ENCODE data around the gene MUC20. TPM values are rescaled to one million over a fixed set of nuclear protein-coding genes. Genes with fewer than 3 reads are reported as not detected.

Gene MUC20
- total and polyA plus RNA-seq, 4 donors: 1.1 to 9.7 (median 7.7) TPM

DNA sequence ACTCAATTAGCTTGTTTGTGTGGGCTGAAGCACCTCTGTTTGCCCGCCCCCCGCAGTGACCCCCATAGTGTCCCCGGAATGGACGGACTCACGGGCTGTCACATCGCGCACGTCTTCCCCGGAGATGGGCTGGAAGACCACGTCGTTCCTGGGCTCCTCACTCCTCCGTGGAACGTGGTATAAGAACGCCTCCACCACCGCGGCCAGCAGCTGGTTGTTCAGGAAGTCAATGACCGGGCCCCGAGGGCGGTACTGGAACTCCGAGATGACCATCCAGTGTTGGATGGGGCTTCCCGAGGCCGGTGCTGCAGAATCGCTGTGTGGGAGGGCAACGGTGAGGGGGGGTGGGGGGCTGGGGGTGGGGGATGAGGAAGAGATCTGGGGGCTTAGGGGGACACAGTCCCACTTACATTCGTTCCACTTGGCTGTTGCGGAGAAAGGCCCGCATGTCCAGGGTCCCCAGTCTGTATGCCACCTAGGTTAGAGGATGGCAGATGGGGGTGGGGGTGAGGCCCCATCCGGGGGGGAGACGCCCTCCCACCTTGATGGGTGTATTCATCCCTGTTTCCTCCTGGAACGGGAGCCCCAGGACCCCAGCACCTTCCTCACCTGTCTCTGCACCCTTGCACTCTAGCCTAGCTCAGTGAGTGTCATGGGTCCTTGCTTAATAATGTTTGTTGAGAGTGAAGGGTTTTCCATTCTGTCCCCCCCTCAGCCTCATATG is 30.2 kb downstream of the MUC20 start:
- H3K9ac ChIP-seq (ENCODE audit: low read depth in 1 of 2, low read length in 2 of 2): no peak overlapping the region
- no peak overlapping the region for H3K27ac ChIP-seq (ENCODE audit: low read depth in 1 of 2, low read length in 2 of 2)
- no peak overlapping the region for H3K4me3 ChIP-seq (ENCODE audit: low read depth in 1 of 3, low read length in 3 of 3)
- no peaks in the 10 kb centered on the region for H3K27me3 ChIP-seq (ENCODE audit: control insufficient read depth in 4 of 4, insufficient read depth in 4 of 4, low read length in 3 of 4)
- peaks cover 0 to 1% (median 0%) of the 10 kb centered on the region in 4 donors for H3K4me1 ChIP-seq (ENCODE audit: control insufficient read depth in 4 of 4, insufficient read depth in 4 of 4, low read length in 3 of 4)
- TF ChIP-seq, protein P1, sequence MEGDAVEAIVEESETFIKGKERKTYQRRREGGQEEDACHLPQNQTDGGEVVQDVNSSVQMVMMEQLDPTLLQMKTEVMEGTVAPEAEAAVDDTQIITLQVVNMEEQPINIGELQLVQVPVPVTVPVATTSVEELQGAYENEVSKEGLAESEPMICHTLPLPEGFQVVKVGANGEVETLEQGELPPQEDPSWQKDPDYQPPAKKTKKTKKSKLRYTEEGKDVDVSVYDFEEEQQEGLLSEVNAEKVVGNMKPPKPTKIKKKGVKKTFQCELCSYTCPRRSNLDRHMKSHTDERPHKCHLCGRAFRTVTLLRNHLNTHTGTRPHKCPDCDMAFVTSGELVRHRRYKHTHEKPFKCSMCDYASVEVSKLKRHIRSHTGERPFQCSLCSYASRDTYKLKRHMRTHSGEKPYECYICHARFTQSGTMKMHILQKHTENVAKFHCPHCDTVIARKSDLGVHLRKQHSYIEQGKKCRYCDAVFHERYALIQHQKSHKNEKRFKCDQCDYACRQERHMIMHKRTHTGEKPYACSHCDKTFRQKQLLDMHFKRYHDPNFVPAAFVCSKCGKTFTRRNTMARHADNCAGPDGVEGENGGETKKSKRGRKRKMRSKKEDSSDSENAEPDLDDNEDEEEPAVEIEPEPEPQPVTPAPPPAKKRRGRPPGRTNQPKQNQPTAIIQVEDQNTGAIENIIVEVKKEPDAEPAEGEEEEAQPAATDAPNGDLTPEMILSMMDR (IDR thresholded peaks at IDR 0.05; ENCODE audit: low read depth, low read length, missing input control): no peak
- no peak for TF ChIP-seq RAD21 (IDR thresholded peaks at IDR 0.05)
- no peak for TF ChIP-seq SP1 (IDR thresholded peaks at IDR 0.05)
- TF ChIP-seq, protein P2, sequence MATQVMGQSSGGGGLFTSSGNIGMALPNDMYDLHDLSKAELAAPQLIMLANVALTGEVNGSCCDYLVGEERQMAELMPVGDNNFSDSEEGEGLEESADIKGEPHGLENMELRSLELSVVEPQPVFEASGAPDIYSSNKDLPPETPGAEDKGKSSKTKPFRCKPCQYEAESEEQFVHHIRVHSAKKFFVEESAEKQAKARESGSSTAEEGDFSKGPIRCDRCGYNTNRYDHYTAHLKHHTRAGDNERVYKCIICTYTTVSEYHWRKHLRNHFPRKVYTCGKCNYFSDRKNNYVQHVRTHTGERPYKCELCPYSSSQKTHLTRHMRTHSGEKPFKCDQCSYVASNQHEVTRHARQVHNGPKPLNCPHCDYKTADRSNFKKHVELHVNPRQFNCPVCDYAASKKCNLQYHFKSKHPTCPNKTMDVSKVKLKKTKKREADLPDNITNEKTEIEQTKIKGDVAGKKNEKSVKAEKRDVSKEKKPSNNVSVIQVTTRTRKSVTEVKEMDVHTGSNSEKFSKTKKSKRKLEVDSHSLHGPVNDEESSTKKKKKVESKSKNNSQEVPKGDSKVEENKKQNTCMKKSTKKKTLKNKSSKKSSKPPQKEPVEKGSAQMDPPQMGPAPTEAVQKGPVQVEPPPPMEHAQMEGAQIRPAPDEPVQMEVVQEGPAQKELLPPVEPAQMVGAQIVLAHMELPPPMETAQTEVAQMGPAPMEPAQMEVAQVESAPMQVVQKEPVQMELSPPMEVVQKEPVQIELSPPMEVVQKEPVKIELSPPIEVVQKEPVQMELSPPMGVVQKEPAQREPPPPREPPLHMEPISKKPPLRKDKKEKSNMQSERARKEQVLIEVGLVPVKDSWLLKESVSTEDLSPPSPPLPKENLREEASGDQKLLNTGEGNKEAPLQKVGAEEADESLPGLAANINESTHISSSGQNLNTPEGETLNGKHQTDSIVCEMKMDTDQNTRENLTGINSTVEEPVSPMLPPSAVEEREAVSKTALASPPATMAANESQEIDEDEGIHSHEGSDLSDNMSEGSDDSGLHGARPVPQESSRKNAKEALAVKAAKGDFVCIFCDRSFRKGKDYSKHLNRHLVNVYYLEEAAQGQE (IDR thresholded peaks at IDR 0.05): no peak
- no peak for TF ChIP-seq FOXA1 (IDR thresholded peaks at IDR 0.05)
- no peak for TF ChIP-seq TAF1 (conservative IDR thresholded peaks at IDR 0.05)
- TF ChIP-seq YY1 (IDR thresholded peaks at IDR 0.05): no peak
- no peak for TF ChIP-seq RXRA (IDR thresholded peaks at IDR 0.05)
- TF ChIP-seq, protein P3, sequence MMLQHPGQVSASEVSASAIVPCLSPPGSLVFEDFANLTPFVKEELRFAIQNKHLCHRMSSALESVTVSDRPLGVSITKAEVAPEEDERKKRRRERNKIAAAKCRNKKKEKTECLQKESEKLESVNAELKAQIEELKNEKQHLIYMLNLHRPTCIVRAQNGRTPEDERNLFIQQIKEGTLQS (IDR thresholded peaks at IDR 0.05): no peak
- no peak for TF ChIP-seq FOXA2 (IDR thresholded peaks at IDR 0.05)
- TF ChIP-seq GABPA (IDR thresholded peaks at IDR 0.05 in 1 of 2, conservative IDR thresholded peaks at IDR 0.05 in 1 of 2): no peak
- no peak for TF ChIP-seq EGR1 (IDR thresholded peaks at IDR 0.05; ENCODE audit: low read depth in 2 of 2)
- WGBS: 89% methylated on average over 30 of the region's 30 CpGs
- no peaks in the 10 kb centered on the region for H3K9me3 ChIP-seq (ENCODE audit: control insufficient read depth in 4 of 4, low read length in 3 of 4)
- no peaks in the 10 kb centered on the region for H3K36me3 ChIP-seq (ENCODE audit: control insufficient read depth in 4 of 4, insufficient read depth in 3 of 4, low read depth in 1 of 4, low read length in 3 of 4)
- no peak for DNase-seq (ENCODE audit: low spot score)

GRCh38 chr3:195751560-195751959 is 30.8 kb downstream of the MUC20 start:
- Histone ChIP-seq H3K9ac (ENCODE audit: low read depth in 1 of 2, low read length in 2 of 2) (no peak overlapping the region), H3K27me3 (ENCODE audit: control insufficient read depth in 4 of 4, insufficient read depth in 4 of 4, low read length in 3 of 4) (no peaks in the 10 kb centered on the region), H3K9me3 (ENCODE audit: control insufficient read depth in 4 of 4, low read length in 3 of 4) (no peaks in the 10 kb centered on the region), H3K36me3 (ENCODE audit: control insufficient read depth in 4 of 4, insufficient read depth in 3 of 4, low read depth in 1 of 4, low read length in 3 of 4) (no peaks in the 10 kb centered on the region), H3K4me1 (ENCODE audit: control insufficient read depth in 4 of 4, insufficient read depth in 4 of 4, low read length in 3 of 4) (peaks cover 0 to 3% (median under 1%) of the 10 kb centered on the region in 4 donors), H3K4me3 (ENCODE audit: low read depth in 1 of 3, low read length in 3 of 3) (no peak overlapping the region), H3K27ac (ENCODE audit: low read depth in 1 of 2, low read length in 2 of 2) (no peak overlapping the region)
- 79% methylated on average over 7 of the region's 7 CpGs for WGBS
- no peak for DNase-seq (ENCODE audit: low spot score)
- TF ChIP-seq FOXA2 (IDR thresholded peaks at IDR 0.05) (no peak), SP1 (IDR thresholded peaks at IDR 0.05) (no peak), HNF4A (conservative IDR thresholded peaks at IDR 0.05) (no peak), RAD21 (IDR thresholded peaks at IDR 0.05) (no peak), FOXA1 (IDR thresholded peaks at IDR 0.05) (no peak), TAF1 (conservative IDR thresholded peaks at IDR 0.05) (no peak), MAX (IDR thresholded peaks at IDR 0.05) (no peak), RXRA (IDR thresholded peaks at IDR 0.05) (no peak), HNF4G (IDR thresholded peaks at IDR 0.05) (no peak), EGR1 (IDR thresholded peaks at IDR 0.05; ENCODE audit: low read depth in 2 of 2) (no peak), NR2F2 (IDR thresholded peaks at IDR 0.05) (no peak), YY1 (IDR thresholded peaks at IDR 0.05) (no peak)
- TF ChIP-seq, protein P2 (IDR thresholded peaks at IDR 0.05): no peak
- TF ChIP-seq, protein P3 (IDR thresholded peaks at IDR 0.05): no peak
- TF ChIP-seq, protein P4, sequence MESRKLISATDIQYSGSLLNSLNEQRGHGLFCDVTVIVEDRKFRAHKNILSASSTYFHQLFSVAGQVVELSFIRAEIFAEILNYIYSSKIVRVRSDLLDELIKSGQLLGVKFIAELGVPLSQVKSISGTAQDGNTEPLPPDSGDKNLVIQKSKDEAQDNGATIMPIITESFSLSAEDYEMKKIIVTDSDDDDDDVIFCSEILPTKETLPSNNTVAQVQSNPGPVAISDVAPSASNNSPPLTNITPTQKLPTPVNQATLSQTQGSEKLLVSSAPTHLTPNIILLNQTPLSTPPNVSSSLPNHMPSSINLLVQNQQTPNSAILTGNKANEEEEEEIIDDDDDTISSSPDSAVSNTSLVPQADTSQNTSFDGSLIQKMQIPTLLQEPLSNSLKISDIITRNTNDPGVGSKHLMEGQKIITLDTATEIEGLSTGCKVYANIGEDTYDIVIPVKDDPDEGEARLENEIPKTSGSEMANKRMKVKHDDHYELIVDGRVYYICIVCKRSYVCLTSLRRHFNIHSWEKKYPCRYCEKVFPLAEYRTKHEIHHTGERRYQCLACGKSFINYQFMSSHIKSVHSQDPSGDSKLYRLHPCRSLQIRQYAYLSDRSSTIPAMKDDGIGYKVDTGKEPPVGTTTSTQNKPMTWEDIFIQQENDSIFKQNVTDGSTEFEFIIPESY (IDR thresholded peaks at IDR 0.05): no peak
